PC-3 (cell line): ENCODE measurements around the gene SRM. TPM values are rescaled to one million over a fixed set of nuclear protein-coding genes. Genes with fewer than 3 reads are reported as not detected.

Experiments used
- ATAC-seq: fragments of 200-7000 bp; cut with Tn5 transposase; 2 replicates; pipeline ENCODE4 v1.9.1; 2020; ENCODE audit warnings: mild to moderate bottlenecking, moderate library complexity
- BruUV-seq: library from RNA; stranded (reverse); fragments of 400-500 nt; replicated peaks from 2 replicates; lab custom pipeline; 2021; lab: Mats Ljungman, UMichigan
- CTCF ChIA-PET: fragments of 300-600 bp; sonication (Branson Sonifier 250); formaldehyde crosslinking; loops from one replicate; lab custom pipeline; 2022; ENCODE audit warnings: antibody characterized with exemption; lab: Charles Lee
- POLR2A ChIA-PET: fragments of 300-600 bp; sonication (Branson Sonifier 250); formaldehyde crosslinking; loops from one replicate; lab custom pipeline; 2022; ENCODE audit warnings: antibody characterized with exemption; ENCODE audit not compliant: unreplicated experiment; lab: Charles Lee
- DNase-seq: peaks from one replicate; pipeline ENCODE4 v3.0.0-alpha.2; 2015
- H2AFZ ChIP-seq: fragments of 300-600 bp; sonication (generic); 2 replicates; pipeline ENCODE4 v1.6.0; 2016; ENCODE audit warnings: antibody characterized with exemption, low read length
- H3F3A ChIP-seq: fragments of 300-600 bp; sonication (generic); one replicate; pipeline ENCODE4 v1.6.0; 2017; ENCODE audit warnings: antibody characterized with exemption, low read length, control low read depth, mild to moderate bottlenecking; ENCODE audit not compliant: unreplicated experiment
- H3K27ac ChIP-seq: fragments of 300-600 bp; sonication (generic); 2 replicates; pipeline ENCODE4 v1.5.1; 2016; ENCODE audit warnings: mild to moderate bottlenecking, low read length
- H3K27me3 ChIP-seq: fragments of 300-600 bp; sonication (generic); 2 replicates; pipeline ENCODE4 v1.6.1; 2016; ENCODE audit warnings: low read length, mixed read lengths
- H3K36me3 ChIP-seq: fragments of 300-600 bp; sonication (generic); 2 replicates; pipeline ENCODE4 v1.6.1; 2016; ENCODE audit warnings: low read depth, mixed run types, low read length, mixed read lengths
- H3K4me1 ChIP-seq: fragments of 300-600 bp; sonication (generic); 2 replicates; pipeline ENCODE4 v1.5.1; 2016; ENCODE audit warnings: low read length; ENCODE audit not compliant: insufficient read depth
- H3K4me2 ChIP-seq: fragments of 300-600 bp; sonication (generic); 2 replicates; pipeline ENCODE4 v1.6.0; 2016; ENCODE audit warnings: low read length
- H3K4me3 ChIP-seq: fragments of 300-600 bp; sonication (generic); 2 replicates; pipeline ENCODE4 v1.5.1; 2016; ENCODE audit warnings: mild to moderate bottlenecking, low read length, mixed read lengths
- H3K79me2 ChIP-seq: fragments of 300-600 bp; sonication (generic); 2 replicates; pipeline ENCODE4 v1.6.1; 2017; ENCODE audit warnings: low read length, mixed read lengths
- H3K9ac ChIP-seq: fragments of 300-600 bp; sonication (generic); 2 replicates; pipeline ENCODE4 v1.6.0; 2016; ENCODE audit warnings: mild to moderate bottlenecking, low read length
- H3K9me2 ChIP-seq: fragments of 300-600 bp; sonication (generic); replicated peaks from 2 replicates; pipeline ENCODE4 v1.6.1; 2016; ENCODE audit warnings: mixed run types, low read length, mixed read lengths
- H3K9me3 ChIP-seq: fragments of 300-600 bp; sonication (generic); 2 replicates; pipeline ENCODE4 v1.6.1; 2016; ENCODE audit warnings: low read length, mixed read lengths
- H4K20me1 ChIP-seq: fragments of 300-600 bp; sonication (generic); 2 replicates; pipeline ENCODE4 v1.6.1; 2016; ENCODE audit warnings: low read length, mixed read lengths
- EZH2 ChIP-seq: fragments of 300-600 bp; sonication (generic); IDR thresholded peaks from one replicate; pipeline ENCODE4 v1.6.1; 2017; ENCODE audit warnings: antibody characterized with exemption, mild to moderate bottlenecking, low read length; ENCODE audit not compliant: unreplicated experiment
- EZH2phosphoT487 ChIP-seq: fragments of 300-600 bp; sonication (generic); IDR thresholded peaks from 2 replicates; pipeline ENCODE4 v1.6.1; 2018; ENCODE audit warnings: mild to moderate bottlenecking, antibody characterized with exemption, low read length, borderline replicate concordance
- intact Hi-C: fragments of 100-400 bp; cut with micrococcal nuclease; formaldehyde crosslinking; loops from 2 replicates; pipeline ENCODE4 v1.9.0; 2023
- total RNA-seq: library from RNA; depleted of rRNA; stranded (reverse); fragments of >200 nt; gene quantifications from 2 replicates; pipeline ENCODE4 v1.2.3, GENCODE V29; 2014
- TF ChIP-seq, protein P1 (sequence below): fragments of 300-600 bp; sonication (generic); conservative IDR thresholded peaks from 2 replicates; pipeline ENCODE4 v1.5.1; 2017; ENCODE audit warnings: antibody characterized with exemption, low read depth, mild to moderate bottlenecking, low read length

Gene SRM
- total RNA-seq, 1 experiment from 2014 or later = 151 TPM

DNA sequence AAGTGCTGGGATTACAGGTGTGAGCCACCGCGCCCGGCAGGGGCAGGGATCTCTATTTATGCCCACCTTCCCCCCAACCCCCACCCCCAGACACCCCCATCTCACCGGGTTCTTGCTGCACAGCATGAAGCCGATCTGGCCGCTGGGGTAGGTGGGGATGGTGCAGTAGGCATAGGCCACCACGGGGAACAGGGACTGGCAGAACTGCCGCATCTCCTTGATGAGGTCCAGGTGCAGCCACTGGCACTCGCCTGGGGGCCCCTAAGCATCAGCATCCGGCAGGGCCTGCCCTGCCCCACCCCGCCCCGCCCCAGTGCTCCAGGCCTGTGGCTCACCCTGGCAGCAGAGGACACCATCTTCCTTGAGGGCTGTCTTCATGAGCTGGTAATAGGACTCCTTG lies 4.1 kb downstream of the SRM start:
- Histone ChIP-seq H3K79me2 (peaks cover 38% of the 10 kb centered on the region), H3K4me3 (no peak overlapping the region), H3K36me3 (peaks cover 21% of the 10 kb centered on the region), H4K20me1 (no peaks in the 10 kb centered on the region), H3K9me2 (no peaks in the 10 kb centered on the region), H3K27me3 (no peaks in the 10 kb centered on the region), H3K4me1 (peaks cover 12% of the 10 kb centered on the region; the same call in 1 of the 2 replicates), H3K4me2 (no peak overlapping the region), H3F3A (no peaks in the 10 kb centered on the region), H3K9me3 (no peaks in the 10 kb centered on the region), H3K9ac (no peak overlapping the region), H3K27ac (no peak overlapping the region), H2AFZ (no peak overlapping the region)
- BruUV-seq = no TSS peak
- TF ChIP-seq, protein P1, sequence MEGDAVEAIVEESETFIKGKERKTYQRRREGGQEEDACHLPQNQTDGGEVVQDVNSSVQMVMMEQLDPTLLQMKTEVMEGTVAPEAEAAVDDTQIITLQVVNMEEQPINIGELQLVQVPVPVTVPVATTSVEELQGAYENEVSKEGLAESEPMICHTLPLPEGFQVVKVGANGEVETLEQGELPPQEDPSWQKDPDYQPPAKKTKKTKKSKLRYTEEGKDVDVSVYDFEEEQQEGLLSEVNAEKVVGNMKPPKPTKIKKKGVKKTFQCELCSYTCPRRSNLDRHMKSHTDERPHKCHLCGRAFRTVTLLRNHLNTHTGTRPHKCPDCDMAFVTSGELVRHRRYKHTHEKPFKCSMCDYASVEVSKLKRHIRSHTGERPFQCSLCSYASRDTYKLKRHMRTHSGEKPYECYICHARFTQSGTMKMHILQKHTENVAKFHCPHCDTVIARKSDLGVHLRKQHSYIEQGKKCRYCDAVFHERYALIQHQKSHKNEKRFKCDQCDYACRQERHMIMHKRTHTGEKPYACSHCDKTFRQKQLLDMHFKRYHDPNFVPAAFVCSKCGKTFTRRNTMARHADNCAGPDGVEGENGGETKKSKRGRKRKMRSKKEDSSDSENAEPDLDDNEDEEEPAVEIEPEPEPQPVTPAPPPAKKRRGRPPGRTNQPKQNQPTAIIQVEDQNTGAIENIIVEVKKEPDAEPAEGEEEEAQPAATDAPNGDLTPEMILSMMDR = no peak
- no peak for TF ChIP-seq EZH2phosphoT487
- ChIA-PET POLR2A (interaction anchor here (0.7 kb wide), 1 partner anchor 185 kb away, joined by 13 read pairs; no protein-coding TSS in a partner anchor), CTCF (no interaction called here)
- no peak for DNase-seq
- ATAC-seq = no peak
- intact Hi-C loops = no loop called here

DNA sequence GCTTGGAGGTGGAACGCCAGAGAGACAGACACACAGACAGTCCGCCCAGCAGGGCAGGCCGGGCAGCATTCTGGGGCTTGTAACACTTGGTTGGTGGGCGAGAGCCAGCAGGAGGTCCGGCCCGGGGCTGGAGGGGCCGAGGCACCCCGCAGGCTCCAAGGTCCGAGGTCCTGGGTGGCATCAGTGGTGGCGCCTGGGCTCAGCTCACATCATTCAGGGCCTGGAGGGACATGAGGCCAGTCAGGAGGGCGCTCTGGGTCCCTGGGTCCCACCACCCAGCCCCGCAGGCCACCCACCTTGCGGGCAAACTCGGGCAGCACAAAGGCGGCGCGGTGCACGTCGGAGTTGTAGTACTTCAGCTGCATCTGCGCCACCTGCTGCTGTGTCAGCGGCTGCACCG lies 5.2 kb downstream of the SRM start:
- no peaks in the 10 kb centered on the region for H3K27me3 ChIP-seq
- H3K36me3 ChIP-seq = peaks cover 21% of the 10 kb centered on the region
- no peaks in the 10 kb centered on the region for H3K9me2 ChIP-seq
- no peak overlapping the region for H3K9ac ChIP-seq
- H2AFZ ChIP-seq = no peak overlapping the region
- peaks cover 10% of the 10 kb centered on the region; the same call in 1 of the 2 replicates for H3K4me1 ChIP-seq
- H3K9me3 ChIP-seq = no peaks in the 10 kb centered on the region
- no peak overlapping the region for H3K4me2 ChIP-seq
- H3K79me2 ChIP-seq = peaks cover 32% of the 10 kb centered on the region
- intact Hi-C loops = no loop called here
- TF ChIP-seq EZH2 (no peak), EZH2phosphoT487 (no peak)
- TF ChIP-seq, protein P1 = no peak
- no peaks in the 10 kb centered on the region for H3F3A ChIP-seq
- ATAC-seq (no peak), DNase-seq (no peak)
- no TSS peak for BruUV-seq
- no peak overlapping the region for H3K4me3 ChIP-seq
- CTCF ChIA-PET = no interaction called here
- POLR2A ChIA-PET = interaction anchor here (0.6 kb wide), 1 partner anchor 165 kb away, joined by 4 read pairs; no protein-coding TSS in a partner anchor
- H3K27ac ChIP-seq = no peak overlapping the region
- no peaks in the 10 kb centered on the region for H4K20me1 ChIP-seq

DNA sequence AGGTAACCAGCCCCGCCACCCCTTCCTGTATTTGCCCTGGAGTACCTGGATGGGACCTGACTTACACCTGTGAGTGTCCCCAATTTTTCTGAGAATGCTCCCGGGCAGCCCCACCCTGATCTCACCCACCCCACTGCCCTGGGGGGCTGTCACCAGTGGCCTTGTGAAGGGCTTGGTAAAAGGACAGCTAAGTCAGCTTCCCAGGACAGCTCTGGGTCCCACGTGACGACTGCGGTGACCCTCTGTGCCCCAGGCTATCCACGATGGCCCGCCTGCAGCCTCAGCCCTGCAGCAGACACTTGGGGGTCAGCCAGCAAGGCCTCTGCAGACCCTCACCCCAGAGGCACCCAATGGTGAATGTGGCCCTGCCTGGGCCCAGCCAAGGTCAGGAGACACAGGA lies 5.6 kb downstream of the SRM start:
- Histone ChIP-seq H3K27ac (no peak overlapping the region), H4K20me1 (no peaks in the 10 kb centered on the region), H3K4me1 (peaks cover 10% of the 10 kb centered on the region; the same call in 1 of the 2 replicates), H3K9ac (no peak overlapping the region), H3K4me3 (no peak overlapping the region), H3K36me3 (peaks cover 21% of the 10 kb centered on the region), H2AFZ (no peak overlapping the region), H3K79me2 (peaks cover 27% of the 10 kb centered on the region), H3K27me3 (no peaks in the 10 kb centered on the region), H3F3A (no peaks in the 10 kb centered on the region), H3K4me2 (no peak overlapping the region), H3K9me3 (no peaks in the 10 kb centered on the region), H3K9me2 (no peaks in the 10 kb centered on the region)
- DNase-seq (no peak), ATAC-seq (no peak; the same call in 1 of the 2 replicates)
- intact Hi-C loops = no loop called here
- BruUV-seq = no TSS peak
- ChIA-PET POLR2A (no interaction called here), CTCF (no interaction called here)
- TF ChIP-seq, protein P1 = no peak
- no peak for TF ChIP-seq EZH2
- no peak for TF ChIP-seq EZH2phosphoT487
